GM18870 (cell line): ENCODE data around the gene HSD3B2.

ENCODE experiments used
- ATAC-seq: cut with Tn5 transposase; IDR thresholded peaks from one replicate; pipeline ENCODE4 v1.9.1; 2021; ENCODE audit warnings: moderate library complexity; ENCODE audit not compliant: unreplicated experiment

Gene HSD3B2

GRCh38 chr1:119396982-119397381 is 18.0 kb upstream of the HSD3B2 start:
- no peak for ATAC-seq

DNA sequence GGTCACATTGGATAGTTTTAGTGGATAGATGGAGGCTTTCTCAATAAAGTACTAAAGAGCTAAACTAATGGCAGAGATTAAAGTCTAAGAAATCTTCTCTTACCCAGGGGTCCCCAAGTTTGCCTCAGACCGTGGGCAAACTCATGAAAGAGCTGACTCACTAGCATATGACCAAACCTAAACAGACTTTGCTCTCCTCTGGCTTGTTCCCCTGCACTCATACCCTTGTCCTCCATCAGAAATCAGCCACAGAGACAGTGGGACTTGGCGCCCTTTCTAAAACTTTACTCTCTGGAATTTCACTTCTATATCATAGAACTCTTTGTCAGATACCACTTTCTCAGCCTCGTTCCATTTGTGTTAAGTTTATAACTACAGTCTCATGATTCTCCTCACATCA is 17.0 kb upstream of the HSD3B2 start:
- no peak for ATAC-seq

GRCh38 chr1:119404736-119405135 is 10.2 kb upstream of the HSD3B2 start:
- ATAC-seq = no peak

- ATAC-seq = no peak
Measured at GRCh38 chr1:119409731-119410130, 5.2 kb upstream of the HSD3B2 start.

DNA sequence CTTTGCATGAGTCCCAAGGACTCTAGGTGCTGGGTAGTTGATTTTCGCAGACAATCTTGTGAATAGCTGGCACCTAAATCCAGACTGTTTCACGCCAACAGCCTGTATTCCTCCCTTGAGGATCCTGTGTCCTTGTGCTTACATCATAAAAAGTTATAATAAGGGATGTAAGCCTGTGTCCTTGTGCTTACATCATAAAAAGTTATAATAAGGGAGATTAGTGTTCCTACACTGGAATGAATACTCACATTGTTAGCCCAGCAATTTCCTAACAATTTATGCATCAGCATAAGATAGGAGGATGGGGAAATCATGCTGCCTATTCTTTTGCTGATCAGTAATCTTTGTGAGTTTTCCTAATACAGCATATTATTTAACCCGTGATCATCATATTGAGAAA is 4.0 kb upstream of the HSD3B2 start:
- no peak for ATAC-seq

DNA sequence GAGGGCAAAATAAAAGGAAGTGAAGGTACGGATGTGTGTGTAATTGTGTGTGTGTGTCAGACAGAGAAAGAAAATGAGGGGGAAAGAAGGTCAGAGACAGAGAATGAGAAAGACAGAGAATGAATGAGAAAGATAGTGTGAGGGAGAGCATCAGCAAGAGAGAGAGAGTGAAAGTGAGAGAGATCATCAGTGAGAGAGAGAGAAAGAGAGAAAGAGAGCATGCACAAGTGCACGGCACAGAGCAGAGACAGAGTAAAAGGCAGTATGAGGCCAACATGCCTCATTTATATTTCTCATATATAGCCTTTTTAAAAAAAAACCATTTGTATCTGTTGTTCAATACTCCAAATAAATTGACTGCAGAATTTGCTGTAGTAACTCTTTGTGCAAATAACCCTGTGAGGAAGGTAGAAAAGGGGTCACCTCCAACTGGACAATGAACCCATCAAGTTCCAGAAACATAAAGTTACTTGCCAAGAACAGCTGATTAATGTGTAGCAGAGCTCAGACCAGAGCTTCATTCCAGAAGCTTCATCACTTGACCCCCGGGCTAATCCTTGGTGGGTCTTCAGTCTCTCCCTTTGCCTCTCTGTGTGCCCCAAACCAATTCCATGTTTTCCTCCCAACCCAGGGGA is 1.2 kb downstream of the HSD3B2 start:
- ATAC-seq = no peak

GRCh38 chr1:119419109-119419508 is 4.2 kb downstream of the HSD3B2 start:
- ATAC-seq = no peak

DNA sequence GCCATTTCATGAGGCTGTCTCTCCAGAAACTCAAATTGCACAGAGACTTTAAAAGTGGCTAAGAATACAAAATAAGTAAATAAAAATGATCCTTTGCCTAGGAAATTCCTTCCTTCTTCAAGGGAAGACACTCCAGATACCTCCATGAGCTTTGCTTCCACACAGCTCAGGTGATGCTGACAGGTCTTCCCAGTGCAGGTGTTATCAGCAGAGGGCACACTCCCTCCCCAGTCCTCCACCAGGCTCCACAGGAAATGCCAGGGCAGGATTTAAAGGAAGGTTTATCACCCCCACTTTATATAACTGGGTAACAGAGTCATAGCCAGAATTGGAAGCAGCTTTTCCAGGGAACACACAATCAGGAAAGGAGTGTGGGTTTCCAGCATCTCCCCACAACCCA is 5.7 kb downstream of the HSD3B2 start:
- ATAC-seq = no peak

GRCh38 chr1:119422631-119423030 is 7.7 kb downstream of the HSD3B2 start:
- no peak for ATAC-seq

DNA sequence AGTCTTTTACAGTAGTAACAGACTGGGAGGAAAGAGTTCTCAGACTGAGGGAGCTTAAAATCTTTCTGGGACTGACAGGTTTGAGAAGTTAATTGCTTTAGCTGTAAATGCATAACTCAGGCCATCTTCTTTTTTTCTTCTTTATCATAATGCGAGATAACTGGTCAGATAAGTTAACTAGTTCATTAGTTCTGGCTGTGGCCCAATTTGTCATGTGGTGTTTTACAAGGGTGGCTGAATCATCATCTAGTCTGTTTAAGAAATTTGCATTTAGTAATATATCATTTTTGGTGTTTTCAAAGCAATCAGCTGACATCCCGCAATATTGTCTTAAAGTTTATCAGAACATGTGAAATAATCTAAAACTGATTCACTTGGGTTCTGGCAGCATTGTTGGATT is 14.0 kb downstream of the HSD3B2 start:
- ATAC-seq = no peak

DNA sequence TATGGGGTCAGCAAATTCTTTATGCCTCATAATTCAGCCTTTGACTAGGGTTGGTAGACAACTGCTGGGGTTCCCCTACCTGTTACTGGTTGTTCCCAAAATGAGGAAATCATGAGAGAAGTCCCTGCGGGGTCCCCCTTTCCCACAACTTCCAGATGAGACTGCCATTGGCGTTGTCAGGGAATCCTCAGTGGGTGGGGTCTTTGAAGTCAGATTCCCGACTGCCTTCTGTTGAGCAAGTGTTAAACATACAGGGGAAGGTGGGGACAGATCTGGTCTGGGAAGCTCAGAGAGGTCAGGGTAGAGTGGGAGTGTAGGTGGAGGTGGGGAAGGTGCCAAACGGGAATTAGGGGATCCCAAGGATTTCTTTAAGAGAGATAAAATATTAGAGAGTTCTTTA is 14.7 kb downstream of the HSD3B2 start:
- ATAC-seq = no peak

DNA sequence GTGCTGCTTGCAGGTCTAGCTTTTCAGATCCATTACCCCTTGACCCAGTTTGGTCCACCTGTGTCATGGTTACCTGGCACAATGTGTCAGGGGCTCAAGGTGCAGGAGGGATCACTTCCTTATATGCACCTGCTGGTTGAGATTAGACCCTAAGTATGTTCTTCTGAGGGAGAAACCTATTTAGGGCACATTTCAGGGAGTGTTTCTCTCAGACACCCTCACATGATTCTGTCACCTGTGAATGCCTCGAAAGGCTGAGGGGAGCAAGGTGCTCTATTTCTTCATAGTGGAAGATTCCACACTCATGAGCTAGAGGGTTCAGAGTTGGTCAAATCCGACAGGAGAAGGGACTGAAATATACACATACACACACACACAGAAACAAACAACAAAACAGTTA is 15.5 kb downstream of the HSD3B2 start:
- no peak for ATAC-seq

DNA sequence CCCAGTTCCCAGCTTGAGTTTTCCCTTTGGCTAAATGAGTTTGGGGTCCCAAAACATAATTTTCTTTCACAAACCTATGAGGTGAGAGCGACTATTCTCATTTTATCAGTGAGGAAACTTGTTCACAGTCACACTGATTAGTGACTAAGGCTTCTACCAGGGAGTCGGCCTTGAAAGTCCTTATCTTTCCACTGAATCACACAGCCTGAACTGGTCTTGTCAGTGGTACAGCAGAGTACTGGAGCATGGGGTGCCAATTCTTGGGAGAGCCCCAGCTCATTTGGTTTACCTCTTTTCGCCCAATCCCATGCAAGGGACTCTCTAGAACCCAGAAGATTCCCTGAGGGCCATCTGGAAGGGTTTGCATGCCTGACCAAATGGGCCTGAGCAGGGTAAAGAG is 16.9 kb downstream of the HSD3B2 start:
- ATAC-seq = no peak

DNA sequence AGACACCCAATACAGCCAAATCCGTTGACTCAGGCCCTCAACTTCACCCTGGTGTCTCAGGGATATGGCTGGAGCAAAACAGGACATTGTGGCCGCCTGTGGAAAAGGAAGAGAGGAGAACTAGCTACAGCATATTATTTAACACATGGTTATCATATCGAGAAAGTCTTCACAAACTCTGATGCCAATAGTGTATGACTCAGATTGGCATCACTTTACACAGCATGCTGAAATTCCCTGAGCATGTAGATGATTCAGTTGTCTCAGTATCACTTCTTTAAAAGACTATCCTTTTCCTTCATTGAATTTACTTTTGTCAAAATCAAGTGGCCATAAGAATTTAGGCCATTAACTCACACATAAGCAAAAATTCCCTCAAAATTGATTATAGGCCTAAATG is 20.1 kb downstream of the HSD3B2 start:
- ATAC-seq = no peak

- ATAC-seq = no peak
Measured at GRCh38 chr1:119438761-119439160, 23.8 kb downstream of the HSD3B2 start.

GRCh38 chr1:119440721-119441307 is 25.9 kb downstream of the HSD3B2 start:
- ATAC-seq = no peak

DNA sequence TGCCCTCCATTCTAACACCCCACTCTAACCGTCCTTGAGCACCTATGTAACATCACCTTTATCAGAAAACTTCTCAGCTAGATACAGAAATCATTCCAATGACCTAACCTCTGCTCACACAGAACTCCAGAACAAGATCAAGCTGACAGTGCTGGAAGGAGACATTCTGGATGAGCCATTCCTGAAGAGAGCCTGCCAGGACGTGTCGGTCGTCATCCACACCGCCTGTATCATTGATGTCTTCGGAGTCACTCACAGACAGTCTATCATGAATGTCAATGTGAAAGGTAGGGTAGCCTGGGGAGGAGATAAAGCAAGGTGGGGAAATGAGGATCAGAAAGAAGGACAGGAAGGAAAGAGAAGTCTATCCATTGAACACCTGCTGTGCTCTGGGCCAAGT is 27.8 kb downstream of the HSD3B2 start:
- no peak for ATAC-seq

DNA sequence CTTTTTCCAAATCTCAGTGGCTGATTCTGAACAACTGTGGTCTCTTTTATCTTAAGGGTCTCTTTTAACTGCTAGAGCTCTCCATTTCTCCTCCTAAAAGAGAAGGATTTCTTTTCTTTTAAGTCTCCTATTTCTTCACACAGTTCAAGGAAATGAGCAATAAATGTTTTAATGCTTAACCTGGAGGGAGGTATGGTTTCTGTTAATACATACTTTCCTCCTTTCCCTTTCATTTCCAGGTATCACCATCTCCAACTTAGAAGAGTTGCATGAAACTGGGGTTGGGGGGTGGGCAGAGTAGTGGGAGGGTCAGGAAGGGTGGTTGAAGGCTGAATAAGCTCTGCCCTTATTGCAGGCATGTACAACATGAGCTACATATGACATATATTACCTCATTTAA is 31.4 kb downstream of the HSD3B2 start:
- ATAC-seq = no peak

GRCh38 chr1:119447344-119448126 is 32.6 kb downstream of the HSD3B2 start:
- ATAC-seq = no peak

DNA sequence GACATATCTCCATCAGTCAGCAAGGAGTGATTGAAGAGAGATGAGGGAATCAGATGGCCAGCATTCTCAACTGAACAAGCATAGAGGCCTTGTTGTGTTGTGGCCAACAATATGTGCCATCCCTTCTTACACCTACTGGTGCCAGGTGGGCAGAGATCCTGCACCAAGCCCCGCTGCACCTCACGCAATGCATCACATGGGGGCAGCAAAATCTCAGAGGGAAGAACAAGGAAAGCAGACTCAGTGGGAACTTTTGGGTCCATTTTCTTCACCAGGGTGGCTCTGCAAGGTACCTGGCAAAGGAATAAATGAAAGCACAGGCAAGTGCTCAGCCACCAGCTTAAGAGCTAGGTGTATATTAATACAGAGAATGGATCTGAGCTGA is 33.2 kb downstream of the HSD3B2 start:
- ATAC-seq = no peak

DNA sequence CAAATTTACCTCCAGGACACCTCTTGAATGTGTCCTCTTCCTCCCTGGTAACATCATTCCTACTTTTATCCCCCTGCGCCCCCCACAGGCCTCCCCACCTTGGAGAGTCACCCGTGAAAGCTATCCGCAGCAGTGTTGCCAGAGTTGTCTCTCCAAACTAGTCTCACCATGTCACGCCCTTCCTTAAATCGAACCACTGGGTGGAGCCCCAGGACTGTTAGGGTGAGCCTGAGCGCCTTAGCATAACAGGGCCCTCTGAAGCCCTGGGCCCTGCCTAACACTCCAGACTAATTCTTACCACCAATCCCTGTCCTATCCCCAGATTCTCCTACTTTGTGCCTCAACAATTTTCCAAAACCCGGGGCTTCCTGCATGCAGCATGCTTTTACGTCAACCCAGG is 35.0 kb downstream of the HSD3B2 start:
- no peak for ATAC-seq

DNA sequence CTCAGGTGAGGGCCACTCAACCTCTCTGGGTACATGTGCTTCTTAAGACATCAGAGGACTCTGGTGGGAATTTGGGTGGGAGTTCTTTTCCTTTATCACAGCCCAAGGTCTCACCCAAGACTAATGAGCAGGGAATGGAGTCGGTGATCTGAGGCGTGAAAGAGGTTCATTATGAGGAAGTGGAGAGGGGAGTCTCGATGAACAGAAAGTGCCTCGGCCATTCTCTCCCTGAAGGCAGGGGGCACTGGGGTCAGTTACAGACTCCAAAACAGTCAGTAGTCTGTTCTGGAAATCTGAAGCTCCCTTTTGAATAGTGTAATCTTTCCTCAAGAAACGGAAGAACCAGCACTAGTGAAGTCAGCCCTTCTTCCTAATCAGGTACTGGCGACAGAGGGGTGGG is 36.2 kb downstream of the HSD3B2 start:
- no peak for ATAC-seq
